RWPE2 (cell line): ENCODE results near the gene MTERF1.

Experiments used
- ATAC-seq: fragments of 200-7000 bp; cut with Tn5 transposase; 3 replicates; pipeline ENCODE4 v1.9.1; 2021; ENCODE audit warnings: low read depth
- DNase-seq: peaks from one replicate; pipeline ENCODE4 v3.0.0-alpha.2; 2020; ENCODE audit warnings: low spot score
- H3K27ac ChIP-seq: fragments of 450-650 bp; 2 replicates; pipeline ENCODE4 v1.5.1; 2017; ENCODE audit warnings: mild to moderate bottlenecking; ENCODE audit not compliant: poor library complexity, severe bottlenecking
- H3K27me3 ChIP-seq: fragments of 250-450 bp; sonication (Bioruptor Pico); 2 replicates; pipeline ENCODE4 v1.5.1; 2021; ENCODE audit warnings: mild to moderate bottlenecking, moderate library complexity; ENCODE audit not compliant: insufficient read depth, poor library complexity, severe bottlenecking
- H3K36me3 ChIP-seq: fragments of 250-450 bp; sonication (Bioruptor Pico); 2 replicates; pipeline ENCODE4 v1.5.1; 2020; ENCODE audit warnings: low read depth, mild to moderate bottlenecking, moderate library complexity
- H3K4me1 ChIP-seq: fragments of 250-450 bp; sonication (Bioruptor Pico); 2 replicates; pipeline ENCODE4 v1.5.1; 2021; ENCODE audit warnings: mild to moderate bottlenecking, moderate library complexity; ENCODE audit not compliant: insufficient read depth, poor library complexity, severe bottlenecking
- H3K4me3 ChIP-seq: fragments of 250-450 bp; sonication (Bioruptor Pico); 2 replicates; pipeline ENCODE4 v1.5.1; 2021; ENCODE audit warnings: mild to moderate bottlenecking, moderate library complexity; ENCODE audit not compliant: severe bottlenecking
- H3K9me3 ChIP-seq: fragments of 250-450 bp; sonication (Bioruptor Pico); 2 replicates; pipeline ENCODE4 v1.5.1; 2021; ENCODE audit warnings: mild to moderate bottlenecking, moderate library complexity; ENCODE audit not compliant: severe bottlenecking
- CTCF ChIP-seq: fragments of 450-650 bp; IDR thresholded peaks from one replicate; pipeline ENCODE4 v1.5.1; 2017; ENCODE audit warnings: mild to moderate bottlenecking, moderate library complexity; ENCODE audit not compliant: poor library complexity, severe bottlenecking

The MTERF1 gene

GRCh38 chr7:91916051-91916440, 35.5 kb upstream of the MTERF1 start:
- H3K27ac ChIP-seq, result no peak overlapping the region
- no peak overlapping the region for H3K4me3 ChIP-seq
- no peak for TF ChIP-seq CTCF
- DNase-seq (no peak), ATAC-seq (no peak)
- H3K27me3 ChIP-seq, result no peaks in the 10 kb centered on the region
- H3K4me1 ChIP-seq, result no peaks in the 10 kb centered on the region
- no peaks in the 10 kb centered on the region for H3K36me3 ChIP-seq
- H3K9me3 ChIP-seq, result no peaks in the 10 kb centered on the region

- Histone ChIP-seq H3K4me1 (no peaks in the 10 kb centered on the region), H3K27me3 (no peaks in the 10 kb centered on the region), H3K36me3 (no peaks in the 10 kb centered on the region), H3K4me3 (no peak overlapping the region), H3K27ac (no peak overlapping the region), H3K9me3 (no peaks in the 10 kb centered on the region)
- no peak for DNase-seq
- no peak for TF ChIP-seq CTCF
- no peak for ATAC-seq
These were observed 35.0 kb upstream of the MTERF1 start for GRCh38 chr7:91915401-91916050.

DNA sequence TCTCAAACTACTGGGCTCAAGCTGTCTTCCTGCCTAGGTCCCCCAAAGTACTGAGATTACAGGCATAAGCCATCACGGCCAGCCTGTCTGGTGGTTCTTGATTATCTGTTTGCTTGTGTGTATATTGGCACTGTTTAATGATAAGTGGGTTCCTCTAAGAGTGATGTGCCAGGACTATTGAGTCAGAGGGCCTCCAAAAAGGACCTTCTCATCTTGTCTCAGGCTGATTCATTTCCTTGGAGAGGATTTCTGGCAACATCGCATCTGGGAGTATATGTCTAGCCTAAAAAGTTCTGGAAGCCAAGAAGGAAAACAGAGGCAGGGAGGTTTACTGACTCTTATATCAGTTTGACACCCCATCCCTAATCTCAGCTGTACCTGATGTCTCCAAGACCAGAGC, 33.1 kb upstream of the MTERF1 start:
- no peaks in the 10 kb centered on the region for H3K4me1 ChIP-seq
- no peaks in the 10 kb centered on the region for H3K27me3 ChIP-seq
- H3K4me3 ChIP-seq, result no peak overlapping the region
- DNase-seq (no peak), ATAC-seq (no peak)
- no peak overlapping the region for H3K27ac ChIP-seq
- H3K36me3 ChIP-seq, result no peaks in the 10 kb centered on the region
- H3K9me3 ChIP-seq, result no peaks in the 10 kb centered on the region
- TF ChIP-seq CTCF, result no peak

- no peak for ATAC-seq
These were observed 32.0 kb upstream of the MTERF1 start for GRCh38 chr7:91912494-91912893.

More at GRCh38 chr7:91912494-91912893, 32.0 kb upstream of the MTERF1 start:
- Histone ChIP-seq H3K4me1 (no peaks in the 10 kb centered on the region), H3K4me3 (no peak overlapping the region), H3K36me3 (no peaks in the 10 kb centered on the region), H3K27ac (no peak overlapping the region), H3K9me3 (no peaks in the 10 kb centered on the region), H3K27me3 (no peaks in the 10 kb centered on the region)
- no peak for TF ChIP-seq CTCF
- no peak for DNase-seq
